DND-41 (cell line): ENCODE data around the gene GBP2.

Experiments used
- ATAC-seq: fragments of 200-7000 bp; cut with Tn5 transposase; 3 replicates; pipeline ENCODE4 v1.9.1; 2021; ENCODE audit warnings: low read depth; ENCODE audit not compliant: insufficient read depth
- DNase-seq: peaks from one replicate; pipeline ENCODE4 v3.0.0-alpha.2; 2020
- H2AFZ ChIP-seq: 2 replicates; pipeline ENCODE4 v1.6.0; 2012; ENCODE audit warnings: low read depth, low read length
- H3K27ac ChIP-seq: 2 replicates; pipeline ENCODE4 v1.5.1; 2012; ENCODE audit warnings: low read length, inconsistent platforms
- H3K27me3 ChIP-seq: fragments of 200-600 bp; sonication (generic); 2 replicates; pipeline ENCODE4 v1.6.0; 2012; ENCODE audit warnings: low read length, mild to moderate bottlenecking, inconsistent platforms; ENCODE audit not compliant: insufficient read depth, poor library complexity
- H3K36me3 ChIP-seq: 2 replicates; pipeline ENCODE4 v1.5.1; 2012; ENCODE audit warnings: low read length, inconsistent platforms; ENCODE audit not compliant: insufficient read depth
- H3K4me1 ChIP-seq: 2 replicates; pipeline ENCODE4 v1.5.1; 2012; ENCODE audit warnings: mild to moderate bottlenecking, low read length; ENCODE audit not compliant: insufficient read depth
- H3K4me2 ChIP-seq: 2 replicates; pipeline ENCODE4 v1.6.0; 2012; ENCODE audit warnings: mild to moderate bottlenecking, moderate library complexity, low read length, inconsistent platforms; ENCODE audit not compliant: insufficient read depth
- H3K4me3 ChIP-seq, 2 experiments: fragments of 200-600 bp in 1 of 2; shearing (Covaris generic) in 1 of 2; 2 replicates each; pipeline ENCODE4 v1.5.1; 2012 to 2016; ENCODE audit warnings: inconsistent platforms in 2 of 2, low read length in 2 of 2, mild to moderate bottlenecking in 2 of 2, low read depth in 1 of 2, moderate library complexity in 1 of 2
- H3K79me2 ChIP-seq: 2 replicates; pipeline ENCODE4 v1.6.0; 2012; ENCODE audit warnings: low read length, inconsistent platforms; ENCODE audit not compliant: insufficient read depth
- H3K9ac ChIP-seq: 2 replicates; pipeline ENCODE4 v1.6.0; 2012; ENCODE audit warnings: low read depth, mild to moderate bottlenecking, inconsistent platforms, low read length, moderate library complexity
- H3K9me3 ChIP-seq: 2 replicates; pipeline ENCODE4 v1.5.1; 2012; ENCODE audit warnings: low read length, moderate library complexity, mild to moderate bottlenecking, inconsistent platforms; ENCODE audit not compliant: insufficient read depth, severe bottlenecking
- H4K20me1 ChIP-seq: 2 replicates; pipeline ENCODE4 v1.6.0; 2012; ENCODE audit warnings: low read length; ENCODE audit not compliant: insufficient read depth
- CTCF ChIP-seq: IDR thresholded peaks from 2 replicates; pipeline ENCODE4 v1.5.1; 2012; ENCODE audit warnings: borderline replicate concordance, low read length, moderate library complexity, mild to moderate bottlenecking; ENCODE audit not compliant: poor library complexity, severe bottlenecking; ENCODE audit errors: extremely low read depth
- EZH2 ChIP-seq: IDR thresholded peaks from 3 replicates; pipeline ENCODE4 v1.6.1; 2012; ENCODE audit warnings: borderline replicate concordance, low read depth, mild to moderate bottlenecking, moderate library complexity, low read length, inconsistent platforms; ENCODE audit not compliant: severe bottlenecking

GBP2 gene

GRCh38 chr1:89065079-89065868 is 60.6 kb downstream of the GBP2 start, which contains the start of gene GBP1:
GBP1 (minus strand) TSS chr1:89065208; CDS start chr1:89063234, 1,974 bp downstream.
- peak; percentile 77 for ATAC-seq
- peak within 1 kb of the TSS; percentile 32 to 66; a peak in 3 of 4 replicates for H3K4me3 ChIP-seq
- peaks cover 8% of the 10 kb centered on the region for H3K36me3 ChIP-seq
- peak within 1 kb of the TSS; percentile 63 for H3K4me2 ChIP-seq
- H4K20me1 ChIP-seq = no peaks in the 10 kb centered on the region
- H2AFZ ChIP-seq = peak within 1 kb of the TSS; percentile 80
- peaks cover 60% of the 10 kb centered on the region for H3K4me1 ChIP-seq
- H3K79me2 ChIP-seq = peaks cover 21% of the 10 kb centered on the region
- no peaks in the 10 kb centered on the region for H3K9me3 ChIP-seq
- H3K27ac ChIP-seq = peak within 1 kb of the TSS; percentile 81
- H3K9ac ChIP-seq = peak within 1 kb of the TSS; percentile 62
- H3K27me3 ChIP-seq = no peaks in the 10 kb centered on the region
- TF ChIP-seq EZH2 (no peak), CTCF (peak; percentile 31)
- DNase-seq = peak; percentile 42

GRCh38 chr1:89064632-89065031 is 61.3 kb downstream of the GBP2 start:
- H3K27ac ChIP-seq = peak overlapping the region; percentile 81
- no peaks in the 10 kb centered on the region for H3K27me3 ChIP-seq
- H3K79me2 ChIP-seq = peaks cover 21% of the 10 kb centered on the region
- H3K9ac ChIP-seq = peak overlapping the region; percentile 62
- no peak for DNase-seq
- H2AFZ ChIP-seq = peak overlapping the region; percentile 80
- peak overlapping the region; percentile 32 to 66; a peak in 3 of 4 replicates for H3K4me3 ChIP-seq
- peak overlapping the region; percentile 63 for H3K4me2 ChIP-seq
- H4K20me1 ChIP-seq = no peaks in the 10 kb centered on the region
- no peaks in the 10 kb centered on the region for H3K9me3 ChIP-seq
- H3K36me3 ChIP-seq = peaks cover 13% of the 10 kb centered on the region
- H3K4me1 ChIP-seq = peaks cover 54% of the 10 kb centered on the region
- TF ChIP-seq EZH2 (no peak), CTCF (no peak)
- peak; percentile 68 for ATAC-seq

GRCh38 chr1:89063094-89063493 is 62.8 kb downstream of the GBP2 start:
- ATAC-seq (no peak), DNase-seq (no peak)
- Histone ChIP-seq H3K36me3 (peaks cover 25% of the 10 kb centered on the region), H3K9me3 (no peaks in the 10 kb centered on the region), H3K79me2 (peaks cover 21% of the 10 kb centered on the region), H2AFZ (no peak overlapping the region), H4K20me1 (no peaks in the 10 kb centered on the region), H3K27ac (0 out of 2 replicates have a peak overlapping the region, but pooled peaks have one; percentile 10), H3K9ac (peak overlapping the region; percentile 7; the same call in 1 of the 2 replicates), H3K4me3 (peak overlapping the region in 1 of 2 experiments; percentile 22; a peak in 1 of 4 replicates), H3K4me2 (peak overlapping the region; percentile 63; the same call in 1 of the 2 replicates), H3K27me3 (no peaks in the 10 kb centered on the region), H3K4me1 (peaks cover 42% of the 10 kb centered on the region)
- no peak for TF ChIP-seq EZH2
- no peak for TF ChIP-seq CTCF
